ENCODE data around the gene RBBP5. TPM values are rescaled to one million over a fixed set of nuclear protein-coding genes. Genes with fewer than 3 reads are reported as not detected.

RBBP5 gene
- total and polyA plus RNA-seq, 2 donors: 7.9 to 17.6 TPM

- DNase-seq (ENCODE audit: extremely low spot score): no peak
These were observed 56.9 kb downstream of the RBBP5 start for GRCh38 chr1:205064741-205065316.

GRCh38 chr1:205064301-205064700 is 57.5 kb downstream of the RBBP5 start:
- H3K4me3 ChIP-seq (ENCODE audit: low read depth, low read length): no peak overlapping the region
- H3K4me1 ChIP-seq (ENCODE audit: insufficient read depth): no peaks in the 10 kb centered on the region
- no peaks in the 10 kb centered on the region for H3K36me3 ChIP-seq (ENCODE audit: insufficient read depth)
- DNase-seq (ENCODE audit: extremely low spot score): no peak
- H3K27ac ChIP-seq (ENCODE audit: low read depth): no peak overlapping the region
- 87% methylated on average over 11 of the region's 11 CpGs for WGBS

More at GRCh38 chr1:205064741-205065316, 56.9 kb downstream of the RBBP5 start:
- WGBS: 93% methylated on average over 9 of the region's 9 CpGs
- no peak overlapping the region for H3K4me3 ChIP-seq (ENCODE audit: low read depth, low read length)
- H3K4me1 ChIP-seq (ENCODE audit: insufficient read depth): no peaks in the 10 kb centered on the region
- no peak overlapping the region for H3K27ac ChIP-seq (ENCODE audit: low read depth)
- no peaks in the 10 kb centered on the region for H3K36me3 ChIP-seq (ENCODE audit: insufficient read depth)

GRCh38 chr1:205062895-205063294 is 58.9 kb downstream of the RBBP5 start:
- H3K4me1 ChIP-seq (ENCODE audit: insufficient read depth): no peaks in the 10 kb centered on the region
- H3K4me3 ChIP-seq (ENCODE audit: low read depth, low read length): no peak overlapping the region
- 97% methylated on average over 3 of the region's 3 CpGs for WGBS
- no peak overlapping the region for H3K27ac ChIP-seq (ENCODE audit: low read depth)
- no peaks in the 10 kb centered on the region for H3K36me3 ChIP-seq (ENCODE audit: insufficient read depth)
- DNase-seq (ENCODE audit: extremely low spot score): no peak

GRCh38 chr1:205062319-205062718 is 59.5 kb downstream of the RBBP5 start:
- Histone ChIP-seq H3K4me1 (ENCODE audit: insufficient read depth) (no peaks in the 10 kb centered on the region), H3K36me3 (ENCODE audit: insufficient read depth) (no peaks in the 10 kb centered on the region), H3K4me3 (ENCODE audit: low read depth, low read length) (no peak overlapping the region), H3K27ac (ENCODE audit: low read depth) (no peak overlapping the region)
- DNase-seq (ENCODE audit: extremely low spot score): no peak
- WGBS: 92% methylated on average over 8 of the region's 8 CpGs

GRCh38 chr1:205061665-205062069 is 60.1 kb downstream of the RBBP5 start:
- Histone ChIP-seq H3K27ac (ENCODE audit: low read depth) (no peak overlapping the region), H3K36me3 (ENCODE audit: insufficient read depth) (no peaks in the 10 kb centered on the region), H3K4me1 (ENCODE audit: insufficient read depth) (no peaks in the 10 kb centered on the region), H3K4me3 (ENCODE audit: low read depth, low read length) (no peak overlapping the region)
- peak; percentile 81 for DNase-seq (ENCODE audit: extremely low spot score)
- 36% methylated on average over 13 of the region's 13 CpGs for WGBS

GRCh38 chr1:205061227-205061626 is 60.6 kb downstream of the RBBP5 start:
- DNase-seq (ENCODE audit: extremely low spot score): no peak
- no peaks in the 10 kb centered on the region for H3K4me1 ChIP-seq (ENCODE audit: insufficient read depth)
- H3K27ac ChIP-seq (ENCODE audit: low read depth): no peak overlapping the region
- no peaks in the 10 kb centered on the region for H3K36me3 ChIP-seq (ENCODE audit: insufficient read depth)
- 77% methylated on average over 14 of the region's 14 CpGs for WGBS
- no peak overlapping the region for H3K4me3 ChIP-seq (ENCODE audit: low read depth, low read length)

GRCh38 chr1:205060746-205061145 is 61.0 kb downstream of the RBBP5 start:
- no peak for DNase-seq (ENCODE audit: extremely low spot score)
- no peaks in the 10 kb centered on the region for H3K4me1 ChIP-seq (ENCODE audit: insufficient read depth)
- H3K4me3 ChIP-seq (ENCODE audit: low read depth, low read length): no peak overlapping the region
- H3K36me3 ChIP-seq (ENCODE audit: insufficient read depth): no peaks in the 10 kb centered on the region
- no peak overlapping the region for H3K27ac ChIP-seq (ENCODE audit: low read depth)
- WGBS: 95% methylated on average over 10 of the region's 10 CpGs

GRCh38 chr1:205059660-205060059 is 62.1 kb downstream of the RBBP5 start:
- H3K36me3 ChIP-seq (ENCODE audit: insufficient read depth): no peaks in the 10 kb centered on the region
- H3K4me3 ChIP-seq (ENCODE audit: low read depth, low read length): no peak overlapping the region
- H3K4me1 ChIP-seq (ENCODE audit: insufficient read depth): no peaks in the 10 kb centered on the region
- 94% methylated on average over 6 of the region's 6 CpGs for WGBS
- no peak for DNase-seq (ENCODE audit: extremely low spot score)
- no peak overlapping the region for H3K27ac ChIP-seq (ENCODE audit: low read depth)

- WGBS: 97% methylated on average over 12 of the region's 12 CpGs
- H3K36me3 ChIP-seq (ENCODE audit: insufficient read depth): no peaks in the 10 kb centered on the region
- DNase-seq (ENCODE audit: extremely low spot score): no peak
These were observed 62.9 kb downstream of the RBBP5 start for GRCh38 chr1:205058853-205059252.

GRCh38 chr1:205057808-205058575 is 63.8 kb downstream of the RBBP5 start:
- WGBS: 91% methylated on average over 19 of the region's 19 CpGs
- no peak for DNase-seq (ENCODE audit: extremely low spot score)
- Histone ChIP-seq H3K27ac (ENCODE audit: low read depth) (no peak overlapping the region), H3K4me3 (ENCODE audit: low read depth, low read length) (no peak overlapping the region), H3K4me1 (ENCODE audit: insufficient read depth) (no peaks in the 10 kb centered on the region), H3K36me3 (ENCODE audit: insufficient read depth) (no peaks in the 10 kb centered on the region)

More at GRCh38 chr1:205058853-205059252, 62.9 kb downstream of the RBBP5 start:
- no peak overlapping the region for H3K27ac ChIP-seq (ENCODE audit: low read depth)
- no peaks in the 10 kb centered on the region for H3K4me1 ChIP-seq (ENCODE audit: insufficient read depth)
- no peak overlapping the region for H3K4me3 ChIP-seq (ENCODE audit: low read depth, low read length)

GRCh38 chr1:205056956-205057568 is 64.7 kb downstream of the RBBP5 start:
- H3K27ac ChIP-seq (ENCODE audit: low read depth): no peak overlapping the region
- 96% methylated on average over 6 of the region's 6 CpGs for WGBS
- no peaks in the 10 kb centered on the region for H3K36me3 ChIP-seq (ENCODE audit: insufficient read depth)
- no peaks in the 10 kb centered on the region for H3K4me1 ChIP-seq (ENCODE audit: insufficient read depth)
- no peak overlapping the region for H3K4me3 ChIP-seq (ENCODE audit: low read depth, low read length)
- DNase-seq (ENCODE audit: extremely low spot score): no peak

- Histone ChIP-seq H3K27ac (ENCODE audit: low read depth) (no peak overlapping the region), H3K4me3 (ENCODE audit: low read depth, low read length) (no peak overlapping the region), H3K4me1 (ENCODE audit: insufficient read depth) (no peaks in the 10 kb centered on the region), H3K36me3 (ENCODE audit: insufficient read depth) (no peaks in the 10 kb centered on the region)
- WGBS: 82% methylated on average over 13 of the region's 13 CpGs
- no peak for DNase-seq (ENCODE audit: extremely low spot score)
These were observed 65.6 kb downstream of the RBBP5 start for GRCh38 chr1:205056188-205056611.

GRCh38 chr1:205054013-205054412 is 67.8 kb downstream of the RBBP5 start:
- H3K4me1 ChIP-seq (ENCODE audit: insufficient read depth): no peaks in the 10 kb centered on the region
- DNase-seq (ENCODE audit: extremely low spot score): no peak
- H3K27ac ChIP-seq (ENCODE audit: low read depth): no peak overlapping the region
- H3K36me3 ChIP-seq (ENCODE audit: insufficient read depth): no peaks in the 10 kb centered on the region
- no peak overlapping the region for H3K4me3 ChIP-seq (ENCODE audit: low read depth, low read length)
- 53% methylated on average over 7 of the region's 7 CpGs for WGBS

GRCh38 chr1:205053296-205053695 is 68.5 kb downstream of the RBBP5 start:
- no peak overlapping the region for H3K27ac ChIP-seq (ENCODE audit: low read depth)
- no peaks in the 10 kb centered on the region for H3K4me1 ChIP-seq (ENCODE audit: insufficient read depth)
- H3K36me3 ChIP-seq (ENCODE audit: insufficient read depth): no peaks in the 10 kb centered on the region
- WGBS: 89% methylated on average over 5 of the region's 5 CpGs
- H3K4me3 ChIP-seq (ENCODE audit: low read depth, low read length): no peak overlapping the region
- no peak for DNase-seq (ENCODE audit: extremely low spot score)
